HUDEP-2 (cell line): Measurements from ENCODE around the gene HDAC10.

Source experiments
- DNase-seq, 76 experiments: peaks; one replicate each; lab custom pipeline; 2025; ENCODE audit not compliant: unreplicated experiment in 76 of 76; lab: John Stamatoyannopoulos, UW

HDAC10 gene

GRCh38 chr22:50250555-50251476 is at the start of gene HDAC10:
TSS of gene HDAC10 (minus strand) at chr22:50251265. CDS start at chr22:50251032, 233 bp downstream.
- DNase-seq: peak in 67 of 76 experiments; percentile 13 to 84 (median 65)

- no peak for DNase-seq
Observed at GRCh38 chr22:50300620-50301257, 49.7 kb upstream of the HDAC10 start.

- no peak for DNase-seq
Observed at GRCh38 chr22:50299785-50300619, 48.9 kb upstream of the HDAC10 start.

- no peak for DNase-seq
Observed at GRCh38 chr22:50298937-50299784, 48.1 kb upstream of the HDAC10 start.

GRCh38 chr22:50298266-50298637 is 47.2 kb upstream of the HDAC10 start:
- DNase-seq: no peak

GRCh38 chr22:50297510-50298265 is 46.6 kb upstream of the HDAC10 start:
- no peak for DNase-seq

- no peak for DNase-seq
Observed at GRCh38 chr22:50296658-50297490, 45.8 kb upstream of the HDAC10 start.

GRCh38 chr22:50294319-50294656 is 43.2 kb upstream of the HDAC10 start:
- DNase-seq: no peak

- no peak for DNase-seq
Observed at GRCh38 chr22:50293441-50294318, 42.6 kb upstream of the HDAC10 start.

- no peak for DNase-seq
Observed at GRCh38 chr22:50292643-50293440, 41.8 kb upstream of the HDAC10 start.

- DNase-seq: no peak
Observed at GRCh38 chr22:50289942-50290630, 39.0 kb upstream of the HDAC10 start.

- DNase-seq: no peak
Observed at GRCh38 chr22:50289151-50289941, 38.3 kb upstream of the HDAC10 start.

- no peak for DNase-seq
Observed at GRCh38 chr22:50287731-50288130, 36.7 kb upstream of the HDAC10 start.

GRCh38 chr22:50286701-50287318 is 35.7 kb upstream of the HDAC10 start:
- no peak for DNase-seq

GRCh38 chr22:50286275-50286674 is 35.2 kb upstream of the HDAC10 start:
- DNase-seq: no peak
